Retinal pigment epithelial cell (primary cell): ENCODE data around the gene PCGF5.
"Not testable (repeated sequence)": the region's sequence is repeated elsewhere in the genome, so short reads cannot be mapped to it uniquely, and the experiment has no call there.

ENCODE experiments used
- DNase-seq: peaks from one replicate; pipeline ENCODE4 v3.0.0-alpha.2; 2010; ENCODE audit warnings: low read depth
- H3K4me3 ChIP-seq: 2 replicates; pipeline ENCODE4 v1.5.1; 2011; ENCODE audit warnings: mild to moderate bottlenecking, low read length, control low read depth, moderate library complexity
- TF ChIP-seq, protein P1 (sequence below): conservative IDR thresholded peaks from 2 replicates; pipeline ENCODE4 v1.5.1; 2011; ENCODE audit warnings: low read depth, low read length, control low read depth, inconsistent platforms

The PCGF5 gene

GRCh38 chr10:91294134-91294906, 73.9 kb downstream of the PCGF5 start:
- H3K4me3 ChIP-seq: no peak overlapping the region
- TF ChIP-seq, protein P1, sequence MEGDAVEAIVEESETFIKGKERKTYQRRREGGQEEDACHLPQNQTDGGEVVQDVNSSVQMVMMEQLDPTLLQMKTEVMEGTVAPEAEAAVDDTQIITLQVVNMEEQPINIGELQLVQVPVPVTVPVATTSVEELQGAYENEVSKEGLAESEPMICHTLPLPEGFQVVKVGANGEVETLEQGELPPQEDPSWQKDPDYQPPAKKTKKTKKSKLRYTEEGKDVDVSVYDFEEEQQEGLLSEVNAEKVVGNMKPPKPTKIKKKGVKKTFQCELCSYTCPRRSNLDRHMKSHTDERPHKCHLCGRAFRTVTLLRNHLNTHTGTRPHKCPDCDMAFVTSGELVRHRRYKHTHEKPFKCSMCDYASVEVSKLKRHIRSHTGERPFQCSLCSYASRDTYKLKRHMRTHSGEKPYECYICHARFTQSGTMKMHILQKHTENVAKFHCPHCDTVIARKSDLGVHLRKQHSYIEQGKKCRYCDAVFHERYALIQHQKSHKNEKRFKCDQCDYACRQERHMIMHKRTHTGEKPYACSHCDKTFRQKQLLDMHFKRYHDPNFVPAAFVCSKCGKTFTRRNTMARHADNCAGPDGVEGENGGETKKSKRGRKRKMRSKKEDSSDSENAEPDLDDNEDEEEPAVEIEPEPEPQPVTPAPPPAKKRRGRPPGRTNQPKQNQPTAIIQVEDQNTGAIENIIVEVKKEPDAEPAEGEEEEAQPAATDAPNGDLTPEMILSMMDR: no peak
- DNase-seq: no peak

DNA sequence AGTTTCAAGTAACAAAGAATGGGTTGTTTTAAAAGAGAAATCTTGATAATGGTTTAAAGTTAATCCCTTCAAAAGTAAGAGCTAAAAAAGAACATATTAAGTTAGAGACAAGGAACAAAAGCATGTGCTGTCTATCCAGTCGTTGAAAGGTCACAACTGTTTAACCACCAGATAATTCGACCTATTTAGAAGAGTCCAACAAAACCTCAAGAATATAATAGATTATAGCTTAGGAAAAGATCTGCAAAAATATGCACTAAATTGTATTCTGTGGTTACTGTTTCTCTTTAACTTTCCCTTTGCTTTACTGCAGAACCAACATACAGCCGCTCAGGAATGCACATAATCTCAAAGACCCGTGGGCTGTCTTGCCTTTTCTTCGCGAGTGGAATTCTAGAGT, 74.9 kb downstream of the PCGF5 start:
- no peak for DNase-seq

DNA sequence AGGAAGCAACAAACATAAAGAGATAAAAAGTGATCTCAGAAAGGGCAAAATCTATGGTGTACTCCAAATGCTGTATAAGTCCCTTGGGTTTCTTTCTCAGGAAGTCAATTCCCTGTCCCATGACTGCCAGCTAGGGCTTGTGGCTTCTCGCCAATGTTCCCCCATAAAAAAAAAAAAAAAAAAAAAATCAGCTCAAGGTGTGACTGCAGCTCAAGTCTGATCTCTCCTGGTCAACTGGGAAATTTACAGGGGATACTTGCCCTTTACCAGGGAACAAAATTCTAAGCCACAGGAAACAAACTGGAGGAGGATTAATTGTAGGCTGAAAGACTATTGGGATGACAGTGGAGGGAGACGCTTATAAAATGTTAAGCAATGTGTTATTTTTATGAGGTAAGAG, 76.0 kb downstream of the PCGF5 start:
- DNase-seq: no peak
- H3K4me3 ChIP-seq: no peak overlapping the region
- TF ChIP-seq, protein P1: peak; percentile 55

More for the DNA sequence above, 74.9 kb downstream of the PCGF5 start:
- H3K4me3 ChIP-seq: no peak overlapping the region
- TF ChIP-seq, protein P1: no peak

- peak overlapping the region; percentile 53 for H3K4me3 ChIP-seq
- no peak for DNase-seq
- TF ChIP-seq, protein P1: peak; percentile 93
Observed at GRCh38 chr10:91298224-91298871, 77.9 kb downstream of the PCGF5 start.

GRCh38 chr10:91299999-91300575, 79.6 kb downstream of the PCGF5 start:
- TF ChIP-seq, protein P1: no peak
- DNase-seq: no peak
- no peak overlapping the region for H3K4me3 ChIP-seq

- not testable (repeated sequence) for H3K4me3 ChIP-seq, DNase-seq
Observed at GRCh38 chr10:91302946-91303345, 82.5 kb downstream of the PCGF5 start.

- not testable (repeated sequence) for DNase-seq, H3K4me3 ChIP-seq
Observed at GRCh38 chr10:91305979-91306378, 85.5 kb downstream of the PCGF5 start.

DNA sequence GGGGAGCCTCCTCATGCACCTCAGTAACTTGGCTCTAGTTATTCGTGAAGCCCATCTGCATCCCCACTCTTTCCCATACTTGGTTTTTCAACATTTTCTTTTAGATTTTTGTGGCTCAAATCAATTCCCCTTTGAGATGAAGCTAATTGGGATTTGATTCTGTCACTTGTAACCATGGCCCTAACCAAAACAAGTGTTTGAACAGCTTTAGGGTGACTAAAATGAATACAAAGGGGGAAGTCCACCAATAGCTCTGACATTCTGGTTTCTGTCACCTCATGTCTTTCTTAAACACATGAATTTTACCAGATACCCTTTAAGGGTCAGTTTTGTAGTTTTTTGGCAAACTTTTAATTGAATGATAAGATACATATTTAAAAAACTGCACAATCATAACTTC, 87.0 kb downstream of the PCGF5 start:
- DNase-seq: no peak
- no peak overlapping the region for H3K4me3 ChIP-seq
- TF ChIP-seq, protein P1: no peak
